Measurements from ENCODE around the gene ITIH3. TPM values are rescaled to one million over a fixed set of nuclear protein-coding genes. Genes with fewer than 3 reads are reported as not detected.

The ITIH3 gene
- total and polyA plus RNA-seq, 9 donors, result 0.23 to 14.2 (median 1.8) TPM

GRCh38 chr3:52783211-52783555, 11.4 kb upstream of the ITIH3 start:
- Histone ChIP-seq H3K4me3 (no peak overlapping the region), H3K27me3 (no peaks in the 10 kb centered on the region), H3K4me1 (ENCODE audit: insufficient read depth) (no peaks in the 10 kb centered on the region), H3K27ac (no peak overlapping the region), H3K9me3 (no peaks in the 10 kb centered on the region), H3K36me3 (no peaks in the 10 kb centered on the region)
- intact Hi-C loops (cut with DNase I), result no loop called here
- WGBS, 3 donors, result 79 to 93% (median 89%) methylated on average over 3 of the region's 3 CpGs
- TF ChIP-seq, protein P1, sequence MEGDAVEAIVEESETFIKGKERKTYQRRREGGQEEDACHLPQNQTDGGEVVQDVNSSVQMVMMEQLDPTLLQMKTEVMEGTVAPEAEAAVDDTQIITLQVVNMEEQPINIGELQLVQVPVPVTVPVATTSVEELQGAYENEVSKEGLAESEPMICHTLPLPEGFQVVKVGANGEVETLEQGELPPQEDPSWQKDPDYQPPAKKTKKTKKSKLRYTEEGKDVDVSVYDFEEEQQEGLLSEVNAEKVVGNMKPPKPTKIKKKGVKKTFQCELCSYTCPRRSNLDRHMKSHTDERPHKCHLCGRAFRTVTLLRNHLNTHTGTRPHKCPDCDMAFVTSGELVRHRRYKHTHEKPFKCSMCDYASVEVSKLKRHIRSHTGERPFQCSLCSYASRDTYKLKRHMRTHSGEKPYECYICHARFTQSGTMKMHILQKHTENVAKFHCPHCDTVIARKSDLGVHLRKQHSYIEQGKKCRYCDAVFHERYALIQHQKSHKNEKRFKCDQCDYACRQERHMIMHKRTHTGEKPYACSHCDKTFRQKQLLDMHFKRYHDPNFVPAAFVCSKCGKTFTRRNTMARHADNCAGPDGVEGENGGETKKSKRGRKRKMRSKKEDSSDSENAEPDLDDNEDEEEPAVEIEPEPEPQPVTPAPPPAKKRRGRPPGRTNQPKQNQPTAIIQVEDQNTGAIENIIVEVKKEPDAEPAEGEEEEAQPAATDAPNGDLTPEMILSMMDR (IDR thresholded peaks at IDR 0.05), result no peak
- no peak for TF ChIP-seq EP300 (IDR thresholded peaks at IDR 0.05)
- DNase-seq, result peak in 1 of 5 donors; percentile 2

- H3K9me3 ChIP-seq, result no peaks in the 10 kb centered on the region
- TF ChIP-seq EP300 (IDR thresholded peaks at IDR 0.05) (no peak), POLR2A (IDR thresholded peaks at IDR 0.05) (no peak)
- TF ChIP-seq, protein P1 (IDR thresholded peaks at IDR 0.05), result no peak
- no peaks in the 10 kb centered on the region for H3K36me3 ChIP-seq
- H3K27me3 ChIP-seq, result no peaks in the 10 kb centered on the region
- H3K4me3 ChIP-seq, result no peak overlapping the region
- DNase-seq, result peak in 2 of 5 donors; percentile 8 to 19
- 78 to 88% (median 83%) methylated on average over 17 to 18 of the region's 18 CpGs for WGBS, 3 donors
- intact Hi-C loops (cut with DNase I), result no loop called here
- no peak overlapping the region for H3K27ac ChIP-seq
- no peaks in the 10 kb centered on the region for H3K4me1 ChIP-seq (ENCODE audit: insufficient read depth)
These were observed 10.5 kb upstream of the ITIH3 start for GRCh38 chr3:52784021-52784621.

GRCh38 chr3:52784931-52785590, 9.5 kb upstream of the ITIH3 start:
- no peaks in the 10 kb centered on the region for H3K27me3 ChIP-seq
- peak in 1 of 5 donors; percentile 12 for DNase-seq
- WGBS, 3 donors, result 70 to 80% (median 73%) methylated on average over 5 of the region's 5 CpGs
- no peaks in the 10 kb centered on the region for H3K4me1 ChIP-seq (ENCODE audit: insufficient read depth)
- no peaks in the 10 kb centered on the region for H3K9me3 ChIP-seq
- no peak overlapping the region for H3K27ac ChIP-seq
- intact Hi-C loops (cut with DNase I), result no loop called here
- no peaks in the 10 kb centered on the region for H3K36me3 ChIP-seq
- H3K4me3 ChIP-seq, result no peak overlapping the region
- TF ChIP-seq POLR2A (IDR thresholded peaks at IDR 0.05), result no peak

- DNase-seq, result peak in 1 of 5 donors; percentile 7
- Histone ChIP-seq H3K4me3 (no peak overlapping the region), H3K36me3 (no peaks in the 10 kb centered on the region), H3K9me3 (no peaks in the 10 kb centered on the region), H3K27me3 (no peaks in the 10 kb centered on the region), H3K27ac (no peak overlapping the region), H3K4me1 (ENCODE audit: insufficient read depth) (no peaks in the 10 kb centered on the region)
- TF ChIP-seq, protein P1 (IDR thresholded peaks at IDR 0.05), result no peak
- TF ChIP-seq POLR2A (IDR thresholded peaks at IDR 0.05), result no peak
- TF ChIP-seq EP300 (IDR thresholded peaks at IDR 0.05), result no peak
- 84 to 88% (median 87%) methylated on average over 19 of the region's 19 CpGs for WGBS, 3 donors
- intact Hi-C loops (cut with DNase I), result no loop called here
These were observed 8.0 kb upstream of the ITIH3 start for GRCh38 chr3:52786330-52787215.

All from ovary (tissue), 9 donors.